Measurements from ENCODE around the gene MPHOSPH6.

DNA sequence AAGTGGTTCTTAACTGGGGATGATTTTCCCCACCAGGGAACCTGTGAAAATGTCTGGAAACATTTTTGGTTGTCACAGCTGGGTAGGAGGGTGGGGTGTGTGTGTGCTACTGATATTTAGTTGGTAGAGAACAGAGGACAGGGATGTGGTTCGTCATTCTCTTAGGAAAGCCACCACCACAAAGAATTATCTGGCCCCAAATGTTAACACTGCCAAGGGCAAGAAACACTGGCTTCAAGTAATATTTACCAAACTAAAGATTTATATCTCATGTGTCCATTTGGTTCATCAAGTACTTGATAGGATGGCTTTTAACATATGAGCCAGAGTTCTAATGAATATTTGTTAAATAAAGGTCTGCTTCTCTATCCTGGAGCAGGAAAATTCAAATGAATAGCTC lies 19.5 kb downstream of the MPHOSPH6 start:
- TF ChIP-seq, protein P1, sequence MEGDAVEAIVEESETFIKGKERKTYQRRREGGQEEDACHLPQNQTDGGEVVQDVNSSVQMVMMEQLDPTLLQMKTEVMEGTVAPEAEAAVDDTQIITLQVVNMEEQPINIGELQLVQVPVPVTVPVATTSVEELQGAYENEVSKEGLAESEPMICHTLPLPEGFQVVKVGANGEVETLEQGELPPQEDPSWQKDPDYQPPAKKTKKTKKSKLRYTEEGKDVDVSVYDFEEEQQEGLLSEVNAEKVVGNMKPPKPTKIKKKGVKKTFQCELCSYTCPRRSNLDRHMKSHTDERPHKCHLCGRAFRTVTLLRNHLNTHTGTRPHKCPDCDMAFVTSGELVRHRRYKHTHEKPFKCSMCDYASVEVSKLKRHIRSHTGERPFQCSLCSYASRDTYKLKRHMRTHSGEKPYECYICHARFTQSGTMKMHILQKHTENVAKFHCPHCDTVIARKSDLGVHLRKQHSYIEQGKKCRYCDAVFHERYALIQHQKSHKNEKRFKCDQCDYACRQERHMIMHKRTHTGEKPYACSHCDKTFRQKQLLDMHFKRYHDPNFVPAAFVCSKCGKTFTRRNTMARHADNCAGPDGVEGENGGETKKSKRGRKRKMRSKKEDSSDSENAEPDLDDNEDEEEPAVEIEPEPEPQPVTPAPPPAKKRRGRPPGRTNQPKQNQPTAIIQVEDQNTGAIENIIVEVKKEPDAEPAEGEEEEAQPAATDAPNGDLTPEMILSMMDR (IDR thresholded peaks at IDR 0.05): no peak
- no peak for TF ChIP-seq FOSL2 (IDR thresholded peaks at IDR 0.05; ENCODE audit: borderline replicate concordance, low read depth)
- TF ChIP-seq FOXM1 (IDR thresholded peaks at IDR 0.05; ENCODE audit: low read depth): no peak
- TF ChIP-seq EZH2phosphoT487 (IDR thresholded peaks at IDR 0.05; ENCODE audit: borderline replicate concordance, low read depth): no peak
- TF ChIP-seq EP300 (IDR thresholded peaks at IDR 0.05; ENCODE audit: borderline replicate concordance in 1 of 2, low read depth in 1 of 2, low read length in 1 of 2): no peak
- no peak for TF ChIP-seq NRF1 (IDR thresholded peaks at IDR 0.05; ENCODE audit: low read depth, low read length)
- TF ChIP-seq, protein P2, sequence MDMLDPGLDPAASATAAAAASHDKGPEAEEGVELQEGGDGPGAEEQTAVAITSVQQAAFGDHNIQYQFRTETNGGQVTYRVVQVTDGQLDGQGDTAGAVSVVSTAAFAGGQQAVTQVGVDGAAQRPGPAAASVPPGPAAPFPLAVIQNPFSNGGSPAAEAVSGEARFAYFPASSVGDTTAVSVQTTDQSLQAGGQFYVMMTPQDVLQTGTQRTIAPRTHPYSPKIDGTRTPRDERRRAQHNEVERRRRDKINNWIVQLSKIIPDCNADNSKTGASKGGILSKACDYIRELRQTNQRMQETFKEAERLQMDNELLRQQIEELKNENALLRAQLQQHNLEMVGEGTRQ (IDR thresholded peaks at IDR 0.05; ENCODE audit: borderline replicate concordance, low read depth, low read length): no peak
- no peak for TF ChIP-seq POLR2AphosphoS5 (IDR thresholded peaks at IDR 0.05; ENCODE audit: low read depth, low read length)
- TF ChIP-seq SMC3 (IDR thresholded peaks at IDR 0.05; ENCODE audit: low read depth, low read length): no peak
- TF ChIP-seq TCF12 (IDR thresholded peaks at IDR 0.05): no peak
- no peak for TF ChIP-seq MXI1 (IDR thresholded peaks at IDR 0.05; ENCODE audit: low read depth, low read length)
- no peak for TF ChIP-seq RAD21 (IDR thresholded peaks at IDR 0.05; ENCODE audit: low read length)

Measured in SK-N-SH (cell line).